PFSK-1 (cell line): Measurements from ENCODE around the gene MIER1.

ENCODE experiments used
- POLR2AphosphoS5 ChIP-seq: IDR thresholded peaks from 2 replicates; pipeline ENCODE4 v1.6.1; 2012; ENCODE audit warnings: low read depth, mild to moderate bottlenecking, control low read depth, low read length, moderate library complexity
- REST ChIP-seq, 2 experiments: IDR thresholded peaks; 2 replicates each; pipeline versions ENCODE4 v1.6.1 to v1.8.0; 2011 to 2012; ENCODE audit warnings: low read depth in 2 of 2, low read length in 2 of 2, control low read depth in 1 of 2, inconsistent platforms in 1 of 2, mild to moderate bottlenecking in 1 of 2, moderate library complexity in 1 of 2; ENCODE audit not compliant: insufficient read depth in 1 of 2
- TAF1 ChIP-seq: IDR thresholded peaks from 2 replicates; pipeline ENCODE4 v1.6.1; 2012; ENCODE audit warnings: low read length, control low read depth, borderline replicate concordance; ENCODE audit not compliant: insufficient read depth

GRCh38 chr1:66929999-66930822 is 5.4 kb downstream of the MIER1 start:
- TF ChIP-seq POLR2AphosphoS5 (peak; percentile 62), TAF1 (0 out of 2 replicates have a peak, but pooled peaks have one; percentile 30), REST (IDR thresholded peaks at IDR 0.05; ENCODE audit: insufficient read depth in 1 of 2, low read depth in 2 of 2, low read length in 2 of 2) (peak in 1 of 2 experiments; percentile 16; a peak in 1 of 4 replicates)
